GM18907 (cell line): ENCODE results near the gene SCN3B.

Experiments used
- ATAC-seq: cut with Tn5 transposase; IDR thresholded peaks from one replicate; pipeline ENCODE4 v1.9.1; 2021; ENCODE audit warnings: mild to moderate bottlenecking, moderate library complexity; ENCODE audit not compliant: unreplicated experiment

SCN3B gene

GRCh38 chr11:123659965-123660364, 5.5 kb upstream of the SCN3B start:
- peak; percentile 94 for ATAC-seq

DNA sequence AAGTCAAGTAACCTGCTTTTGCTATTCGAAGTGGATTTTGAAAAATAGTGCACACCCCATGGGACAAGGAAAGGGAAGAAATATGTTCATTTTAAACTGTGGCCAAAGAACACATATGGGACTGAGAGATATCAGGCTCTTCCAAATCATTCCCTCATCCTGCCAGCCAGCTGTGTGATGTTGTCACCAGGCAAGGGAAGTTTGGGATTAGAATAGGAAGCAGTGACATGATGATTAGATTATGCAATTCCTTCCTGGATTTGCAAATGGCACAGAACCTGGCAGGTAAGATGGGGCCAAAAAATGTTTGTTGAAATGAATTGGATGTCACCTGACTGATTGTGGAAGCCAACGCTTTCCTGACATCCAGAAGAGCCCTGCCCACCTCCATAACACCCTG, 4.9 kb upstream of the SCN3B start:
- no peak for ATAC-seq

DNA sequence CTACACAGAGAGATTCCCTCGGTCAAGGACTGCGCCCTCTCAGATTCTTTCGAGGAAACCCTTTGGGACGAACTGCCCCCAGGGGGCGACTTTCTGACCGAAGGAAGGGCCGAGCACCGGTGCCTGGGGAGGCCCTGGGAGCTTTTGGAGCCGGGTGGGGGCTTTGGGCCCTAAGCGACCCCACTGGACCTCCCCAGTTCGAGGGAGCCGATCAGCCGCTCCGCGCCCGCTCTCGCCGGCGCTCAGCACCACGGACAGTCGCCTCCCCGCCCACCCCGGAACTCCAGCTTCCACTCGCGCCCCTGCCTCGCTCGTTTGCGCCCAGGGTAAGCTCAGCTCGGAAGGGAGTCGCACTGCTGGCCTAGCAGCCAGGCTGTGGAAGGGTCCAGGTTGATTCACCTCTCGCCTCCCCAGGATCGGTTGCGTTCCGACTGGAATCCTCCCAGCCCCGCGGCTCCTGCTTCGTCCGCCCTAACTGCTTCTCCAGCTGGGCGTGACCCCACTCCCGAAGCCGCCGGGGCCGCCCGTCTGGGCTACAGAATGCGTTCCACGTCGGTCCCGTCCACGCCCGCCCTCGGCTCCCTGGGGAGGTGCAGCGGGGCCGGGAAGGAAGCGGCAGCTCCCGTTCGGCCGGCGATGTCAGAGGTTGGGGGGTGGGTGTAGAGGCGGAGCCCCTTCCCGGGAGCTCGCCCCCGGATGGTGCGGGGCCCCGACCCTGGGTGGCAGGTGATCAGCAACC, 428 bp downstream of the SCN3B start:
- ATAC-seq: peak; percentile 54

GRCh38 chr11:123653483-123653826, 969 bp downstream of the SCN3B start:
- ATAC-seq: no peak

DNA sequence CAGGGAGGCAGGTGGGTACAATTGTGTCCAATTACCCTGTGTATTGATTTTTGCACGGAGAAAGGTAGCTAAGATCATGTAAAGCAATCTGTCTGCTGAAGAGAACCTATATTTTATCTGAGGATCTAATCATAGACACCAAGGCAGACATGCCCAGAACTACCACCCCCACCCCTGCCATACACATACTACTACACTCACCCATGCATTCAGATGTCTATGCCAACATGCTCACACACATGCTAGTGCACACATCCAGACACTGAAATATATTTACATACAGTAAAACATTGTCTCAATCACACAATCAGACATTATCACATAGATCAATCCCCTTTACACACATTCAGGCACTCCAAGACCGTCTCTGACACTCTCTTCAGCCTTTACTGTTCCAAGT, 1.8 kb downstream of the SCN3B start:
- ATAC-seq: no peak

DNA sequence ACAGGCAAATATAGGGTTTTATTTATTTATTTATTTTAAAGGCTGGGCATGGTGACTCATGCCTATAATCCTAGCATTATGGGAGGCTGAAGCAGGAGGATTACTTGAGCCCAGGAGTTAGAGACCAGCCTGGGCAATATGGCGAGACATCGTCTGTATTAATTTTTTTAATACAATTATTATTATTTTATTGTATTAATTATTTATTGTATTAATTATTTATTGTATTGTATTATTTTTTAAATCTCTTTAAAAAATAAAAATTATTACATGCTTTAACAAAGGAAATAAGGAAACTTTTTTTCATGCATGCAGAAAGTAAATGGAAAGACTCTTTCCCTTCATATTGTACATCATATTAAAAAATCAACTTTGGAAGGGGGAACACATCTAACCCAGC, 3.5 kb downstream of the SCN3B start:
- no peak for ATAC-seq

GRCh38 chr11:123645286-123645975, 9.0 kb downstream of the SCN3B start:
- ATAC-seq: no peak

DNA sequence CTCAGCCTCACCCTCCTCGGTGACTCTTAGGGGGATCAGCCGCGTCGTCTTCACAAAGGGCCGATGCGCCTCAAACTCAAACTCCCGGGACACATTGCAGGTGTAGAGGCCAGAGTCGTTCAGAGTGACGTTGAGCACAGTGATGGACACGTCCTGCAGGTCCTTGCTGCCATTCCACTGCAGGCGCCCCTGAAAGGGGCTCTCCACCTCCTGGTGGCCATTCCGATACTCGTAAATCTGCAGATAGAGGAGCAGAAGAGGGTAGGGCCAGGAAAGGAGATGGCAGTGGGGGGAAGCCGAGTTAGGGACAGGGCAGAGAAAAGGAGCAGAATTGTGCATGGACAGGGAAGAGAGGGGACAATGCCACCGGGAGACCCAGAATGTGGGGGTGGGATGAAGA, 12.0 kb downstream of the SCN3B start:
- no peak for ATAC-seq

DNA sequence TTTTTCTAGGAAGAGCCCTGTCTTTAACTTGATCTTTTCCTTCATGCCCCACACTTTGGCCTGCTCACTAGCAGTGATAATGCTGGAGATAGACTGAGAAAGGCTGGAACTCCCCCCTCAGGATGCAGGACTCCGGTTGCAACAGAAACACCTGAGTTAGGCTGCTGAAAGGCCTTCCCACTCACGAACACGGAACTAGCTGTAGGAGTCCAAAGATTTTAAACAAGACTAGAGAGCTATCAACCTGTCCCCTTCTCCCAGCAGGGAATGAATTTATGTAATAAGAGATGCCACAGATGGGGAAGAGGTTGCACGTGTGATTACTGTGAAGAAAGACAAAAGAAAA, 13.0 kb downstream of the SCN3B start:
- ATAC-seq: no peak

DNA sequence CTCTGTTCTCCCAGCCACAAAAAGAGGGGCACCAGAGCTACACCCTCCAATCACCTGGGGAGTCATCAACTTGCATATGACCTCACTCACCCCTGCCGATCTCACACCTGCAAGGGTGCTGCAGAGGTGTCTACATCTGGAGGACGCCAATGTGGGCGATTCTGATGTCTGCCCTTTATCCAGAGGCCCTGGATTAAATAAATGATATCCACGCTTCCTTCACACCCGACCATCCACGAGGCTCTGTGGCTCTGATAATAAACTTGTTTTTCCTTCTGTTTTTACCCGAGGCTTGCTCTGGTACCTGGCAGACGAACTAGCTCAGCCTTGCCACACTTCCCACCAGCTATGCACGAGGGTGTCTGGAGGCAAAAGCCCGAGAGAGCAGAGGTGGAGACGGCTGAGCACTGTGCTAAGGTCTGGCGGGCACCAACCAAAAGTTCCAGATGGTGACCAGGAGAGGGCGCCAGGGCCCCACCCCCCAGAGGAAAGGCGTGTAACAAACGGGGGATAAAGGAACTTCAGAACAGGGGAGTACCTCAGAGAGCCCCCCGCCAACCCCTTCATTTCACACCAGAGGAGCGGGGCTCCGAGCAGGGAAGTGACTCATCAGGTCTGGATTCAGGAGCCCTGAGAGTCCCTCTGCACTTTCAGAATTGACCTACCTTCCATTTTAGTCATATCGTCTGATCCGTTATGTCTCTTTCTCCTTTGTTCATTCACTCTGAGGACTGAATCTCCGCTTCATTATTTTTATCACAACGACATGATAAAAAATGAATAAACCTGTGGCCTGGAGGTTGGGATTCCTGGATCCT, 13.5 kb downstream of the SCN3B start:
- no peak for ATAC-seq

- ATAC-seq: no peak
Observed at GRCh38 chr11:123640029-123640428, 14.4 kb downstream of the SCN3B start.

DNA sequence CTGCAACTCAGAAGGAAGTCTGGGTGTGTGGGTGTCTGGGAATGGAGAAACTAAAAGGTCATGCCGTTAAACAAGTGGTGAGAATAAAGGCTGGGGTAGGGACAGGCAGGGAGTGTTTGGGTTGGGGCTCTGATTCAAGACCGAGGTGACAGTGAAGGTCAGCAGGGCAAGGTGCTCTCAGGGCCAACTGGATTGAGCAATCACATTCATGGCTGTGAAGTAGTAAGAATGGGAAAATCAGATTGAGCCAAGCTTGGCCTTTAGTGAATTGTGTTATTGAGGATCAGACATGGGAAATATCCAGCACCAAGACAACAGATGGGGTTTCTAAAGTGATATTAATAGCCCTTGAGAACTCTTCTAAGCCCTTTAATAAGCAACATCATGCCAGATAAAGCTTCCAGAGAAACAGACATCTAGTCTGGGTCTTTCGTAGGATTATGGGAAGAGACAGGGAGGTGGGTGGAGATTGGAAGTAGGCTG, 24.3 kb downstream of the SCN3B start:
- ATAC-seq: no peak

GRCh38 chr11:123628936-123629683, 25.3 kb downstream of the SCN3B start:
- no peak for ATAC-seq

DNA sequence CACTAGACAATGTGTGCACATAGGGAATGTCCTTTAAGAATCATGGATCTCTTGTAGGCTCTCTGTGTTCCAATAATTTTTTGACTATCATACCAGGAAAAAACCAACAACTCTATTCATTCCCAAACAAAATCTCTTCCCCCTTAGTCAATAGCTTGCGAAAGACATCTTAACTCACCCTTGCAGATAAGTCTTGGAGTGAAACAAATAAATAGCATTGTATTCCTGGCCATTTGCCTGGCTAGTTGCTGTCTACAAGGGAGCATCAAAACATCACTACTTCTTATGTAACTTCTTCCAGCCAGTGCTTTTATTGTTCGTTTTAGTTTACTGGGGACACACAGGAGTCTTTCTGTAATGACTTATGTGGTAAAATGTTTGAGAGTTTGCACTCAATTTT, 29.4 kb downstream of the SCN3B start:
- no peak for ATAC-seq

GRCh38 chr11:123622576-123622975, 31.8 kb downstream of the SCN3B start:
- no peak for ATAC-seq

DNA sequence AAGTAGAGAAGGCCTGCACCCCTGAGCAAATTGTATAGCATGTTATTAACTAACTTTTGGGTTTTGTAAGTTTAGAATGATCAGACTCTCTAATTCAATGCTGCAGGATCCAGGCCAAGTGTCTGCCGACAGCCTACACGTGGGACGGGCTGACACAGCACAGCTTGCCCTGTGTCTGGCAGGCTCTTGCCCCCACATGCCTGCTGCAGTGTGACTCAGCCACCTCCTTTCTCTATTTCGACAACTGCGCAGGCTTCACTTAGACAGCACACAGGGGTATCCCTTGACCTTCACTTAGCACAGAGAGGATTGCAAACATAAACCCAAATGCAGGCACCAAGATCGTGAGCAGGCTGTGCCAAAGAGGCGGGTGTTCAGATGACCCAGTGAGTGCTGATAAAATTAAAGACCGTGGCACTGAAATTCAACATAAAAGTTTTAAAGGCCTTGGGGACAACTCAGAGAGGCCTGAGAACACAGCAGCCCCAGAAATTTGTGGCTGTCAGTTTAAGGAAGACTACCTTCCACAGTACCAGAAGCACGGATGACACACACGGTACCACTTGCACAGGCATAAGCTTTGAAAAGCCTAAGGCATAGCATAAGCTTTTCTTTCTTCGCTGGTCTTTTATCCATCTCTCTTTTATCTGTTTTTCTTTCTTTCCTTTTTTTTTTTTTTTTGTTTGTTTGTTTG, 37.8 kb downstream of the SCN3B start:
- no peak for ATAC-seq

- no peak for ATAC-seq
Observed at GRCh38 chr11:123611698-123612097, 42.7 kb downstream of the SCN3B start.

DNA sequence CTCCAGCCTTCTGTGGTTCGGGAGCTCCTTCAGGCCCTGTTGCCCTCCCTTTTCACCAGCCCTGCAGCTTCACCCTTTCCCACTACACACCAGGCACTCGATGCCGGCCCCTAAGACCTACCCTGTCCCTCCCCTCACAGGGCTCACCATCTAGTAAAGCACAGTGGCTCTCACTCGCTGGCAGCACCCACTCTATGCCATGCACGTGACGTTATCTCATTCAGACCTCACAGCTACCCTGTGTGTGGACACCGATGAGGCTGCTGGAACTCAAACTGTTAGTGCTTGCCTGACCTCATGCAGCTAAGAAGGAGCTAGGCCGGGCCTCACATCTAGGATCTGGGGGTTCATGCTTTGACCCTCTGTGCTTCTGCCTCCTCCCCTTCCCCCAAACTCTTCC, 45.5 kb downstream of the SCN3B start:
- ATAC-seq: no peak

DNA sequence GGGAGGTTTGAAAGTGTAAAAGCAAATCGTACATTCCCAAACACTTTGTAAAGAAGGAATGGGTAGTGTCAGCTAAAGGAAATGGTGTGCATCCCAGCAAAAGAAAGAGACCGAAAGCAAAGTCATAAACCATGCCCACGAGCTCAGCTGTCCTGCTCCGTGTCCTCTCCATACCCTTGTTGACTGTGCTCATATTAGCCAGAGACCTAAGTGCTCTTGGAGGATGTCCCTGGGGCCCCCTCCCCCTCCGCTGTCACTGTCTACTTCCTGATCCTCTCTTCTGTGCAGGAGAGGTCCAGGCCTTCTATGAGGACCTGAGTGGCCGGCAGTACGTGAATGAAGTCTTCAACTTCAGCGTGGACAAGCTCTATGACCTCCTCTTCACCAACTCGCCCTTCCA, 46.1 kb downstream of the SCN3B start:
- ATAC-seq: no peak

- ATAC-seq: no peak
Observed at GRCh38 chr11:123607781-123608180, 46.6 kb downstream of the SCN3B start.

DNA sequence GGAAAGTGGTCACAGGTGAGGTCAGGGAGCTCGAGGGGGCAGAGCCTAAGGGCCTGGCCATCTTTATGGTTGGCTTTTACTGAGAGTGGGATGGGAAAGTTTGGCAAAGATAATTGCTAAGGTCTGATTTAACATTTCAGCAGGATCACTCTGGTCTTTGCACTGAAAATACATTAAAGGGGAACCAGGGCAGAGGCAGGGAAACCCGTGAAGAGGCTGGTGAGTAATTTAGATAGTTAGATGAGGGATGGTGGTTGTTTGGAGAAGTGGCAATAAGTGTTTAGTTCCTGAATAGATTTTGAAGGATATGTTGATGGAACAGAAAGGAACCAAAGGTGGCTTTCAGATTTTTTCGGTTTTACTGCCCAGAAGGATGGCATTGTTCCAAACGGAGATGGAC, 50.8 kb downstream of the SCN3B start:
- ATAC-seq: no peak
